WTC11 (cell line): ENCODE results near the gene CAMTA1. TPM values are rescaled to one million over a fixed set of nuclear protein-coding genes. Genes with fewer than 3 reads are reported as not detected.

ENCODE experiments used
- ATAC-seq: fragments of 200-7000 bp; cut with Tn5 transposase; 2 replicates; pipeline ENCODE4 v1.10.0; 2021; ENCODE audit warnings: mild to moderate bottlenecking, moderate library complexity
- CTCF ChIA-PET: fragments of 300-600 bp; sonication (Branson Sonifier 250); formaldehyde crosslinking; loops from one replicate; lab custom pipeline; 2021; ENCODE audit warnings: antibody characterized with exemption; lab: Charles Lee
- POLR2A ChIA-PET: fragments of 350-600 bp; sonication (Branson Sonifier 250); formaldehyde crosslinking; loops from one replicate; lab custom pipeline; 2021; ENCODE audit warnings: antibody characterized with exemption; lab: Charles Lee
- DNase-seq: peaks from one replicate; pipeline ENCODE4 v3.0.0; 2021; ENCODE audit warnings: low spot score
- H3K27ac Mint-ChIP-seq: 2 replicates; pipeline ENCODE4 v1.8.0; 2021; ENCODE audit warnings: mixed read lengths
- H3K27me3 Mint-ChIP-seq: 2 replicates; pipeline ENCODE4 v1.8.0; 2021; ENCODE audit warnings: low read depth, mild to moderate bottlenecking, moderate library complexity, mixed read lengths
- H3K36me3 Mint-ChIP-seq: 2 replicates; pipeline ENCODE4 v1.8.0; 2021; ENCODE audit warnings: mixed read lengths
- H3K4me1 Mint-ChIP-seq: 2 replicates; pipeline ENCODE4 v1.8.0; 2022; ENCODE audit warnings: mixed read lengths
- H3K4me3 Mint-ChIP-seq: 2 replicates; pipeline ENCODE4 v1.8.0; 2021; ENCODE audit warnings: mild to moderate bottlenecking, moderate library complexity, mixed read lengths
- H3K9me3 Mint-ChIP-seq: 2 replicates; pipeline ENCODE4 v1.8.0; 2021; ENCODE audit warnings: mixed read lengths
- AFF4 ChIP-seq: sonication (generic); formaldehyde crosslinking; IDR thresholded peaks from 2 replicates; pipeline ENCODE4 v1.8.1; 2023; ENCODE audit warnings: mild to moderate bottlenecking, missing genetic modification reagents, borderline replicate concordance
- ATF1 ChIP-seq: sonication (generic); formaldehyde crosslinking; IDR thresholded peaks from 2 replicates; pipeline ENCODE4 v1.8.1; 2023; ENCODE audit warnings: mild to moderate bottlenecking, moderate library complexity, missing genetic modification reagents
- ATF2 ChIP-seq: sonication (generic); formaldehyde crosslinking; IDR thresholded peaks from 2 replicates; pipeline ENCODE4 v1.8.1; 2022; ENCODE audit warnings: low read depth, missing genetic modification reagents, borderline replicate concordance
- CTCF ChIP-seq: fragments of 200-600 bp; IDR thresholded peaks from 2 replicates; pipeline ENCODE4 v1.8.0; 2022; ENCODE audit warnings: antibody characterized with exemption
- FOXJ3 ChIP-seq: sonication (generic); formaldehyde crosslinking; IDR thresholded peaks from 2 replicates; pipeline ENCODE4 v1.9.0; 2021; ENCODE audit warnings: missing genetic modification reagents, mild to moderate bottlenecking, borderline replicate concordance
- GRHL2 ChIP-seq: fragments of 250-450 bp; sonication (Bioruptor Pico); IDR thresholded peaks from 2 replicates; pipeline ENCODE4 v1.8.0; 2022; ENCODE audit warnings: mild to moderate bottlenecking, moderate library complexity; ENCODE audit not compliant: insufficient replicate concordance, severe bottlenecking
- IRF1 ChIP-seq: sonication (generic); formaldehyde crosslinking; IDR thresholded peaks from 2 replicates; pipeline ENCODE4 v1.8.0; 2023; ENCODE audit warnings: missing genetic modification reagents
- JUN ChIP-seq: sonication (generic); formaldehyde crosslinking; IDR thresholded peaks from 2 replicates; pipeline ENCODE4 v1.8.0; 2023; ENCODE audit warnings: mild to moderate bottlenecking, missing genetic modification reagents
- MYBL2 ChIP-seq: sonication (generic); formaldehyde crosslinking; IDR thresholded peaks from 2 replicates; pipeline ENCODE4 v1.8.1; 2023; ENCODE audit warnings: mild to moderate bottlenecking, moderate library complexity, missing genetic modification reagents
- NR2C2 ChIP-seq: sonication (generic); formaldehyde crosslinking; IDR thresholded peaks from 2 replicates; pipeline ENCODE4 v1.8.0; 2022; ENCODE audit warnings: mild to moderate bottlenecking, missing genetic modification reagents
- PRDM15 ChIP-seq: sonication (generic); formaldehyde crosslinking; IDR thresholded peaks from 2 replicates; pipeline ENCODE4 v1.8.0; 2022; ENCODE audit warnings: missing genetic modification reagents
- RORB ChIP-seq: fragments of 250-450 bp; sonication (Bioruptor Pico); IDR thresholded peaks from 2 replicates; pipeline ENCODE4 v1.9.0; 2021; ENCODE audit warnings: mild to moderate bottlenecking
- USF2 ChIP-seq: sonication (generic); formaldehyde crosslinking; IDR thresholded peaks from 2 replicates; pipeline ENCODE4 v1.8.1; 2023; ENCODE audit warnings: mild to moderate bottlenecking, missing genetic modification reagents, moderate library complexity
- ZBTB21 ChIP-seq: sonication (generic); formaldehyde crosslinking; IDR thresholded peaks from 2 replicates; pipeline ENCODE4 v1.8.1; 2023; ENCODE audit warnings: mild to moderate bottlenecking, missing genetic modification reagents, borderline replicate concordance
- ZNF121 ChIP-seq: sonication (generic); formaldehyde crosslinking; IDR thresholded peaks from 2 replicates; pipeline ENCODE4 v1.8.0; 2023; ENCODE audit warnings: missing genetic modification reagents
- ZNF138 ChIP-seq: sonication (generic); formaldehyde crosslinking; conservative IDR thresholded peaks from 2 replicates; pipeline ENCODE4 v1.8.1; 2022; ENCODE audit warnings: mild to moderate bottlenecking, moderate library complexity, missing genetic modification reagents
- ZNF396 ChIP-seq: fragments of 250-450 bp; sonication (Bioruptor Pico); IDR thresholded peaks from 2 replicates; pipeline ENCODE4 v1.8.0; 2021; ENCODE audit warnings: mild to moderate bottlenecking, moderate library complexity, borderline replicate concordance
- ZNF512 ChIP-seq: sonication (generic); formaldehyde crosslinking; IDR thresholded peaks from 2 replicates; pipeline ENCODE4 v1.8.1; 2022; ENCODE audit warnings: missing genetic modification reagents, borderline replicate concordance
- total RNA-seq: library from RNA; stranded (reverse); gene quantifications from 3 replicates; pipeline ENCODE4 v1.2.3, GENCODE V29; 2021

Gene CAMTA1
- total RNA-seq, 1 experiment from 2014 or later, result 86.4 TPM

- POLR2A ChIA-PET, result no interaction called here
- ATAC-seq, result peak; percentile 87
- CTCF ChIA-PET, result interaction anchor here (1.8 kb wide), 1 partner anchor 107 kb away, joined by 6 read pairs; no protein-coding TSS in a partner anchor
- no peak overlapping the region for H3K4me3 Mint-ChIP-seq
- TF ChIP-seq ZNF138 (CRISPR knock-in tag) (no peak), JUN (CRISPR knock-in tag) (no peak), MYBL2 (CRISPR knock-in tag) (no peak), ZBTB21 (no peak), ZNF121 (CRISPR knock-in tag) (no peak), CTCF (no peak), NR2C2 (CRISPR knock-in tag) (no peak), ZNF396 (CRISPR knock-in tag) (no peak), ATF2 (CRISPR knock-in tag) (no peak), FOXJ3 (CRISPR knock-in tag) (no peak), RORB (no peak)
- peak; percentile 65 for DNase-seq
- peaks cover 14% of the 10 kb centered on the region for H3K4me1 Mint-ChIP-seq
- H3K9me3 Mint-ChIP-seq, result peaks cover 25% of the 10 kb centered on the region
- H3K27ac Mint-ChIP-seq, result peak overlapping the region; percentile 20; the same call in 1 of the 2 replicates
- H3K36me3 Mint-ChIP-seq, result peaks cover 7% of the 10 kb centered on the region
- H3K27me3 Mint-ChIP-seq, result no peaks in the 10 kb centered on the region
These were observed 392.3 kb downstream of the CAMTA1 start for GRCh38 chr1:7177438-7178146.

- ATAC-seq (no peak; the same call in 1 of the 2 replicates), DNase-seq (no peak)
- Mint-ChIP-seq H3K4me3 (no peak overlapping the region), H3K27me3 (no peaks in the 10 kb centered on the region), H3K36me3 (peaks cover 7% of the 10 kb centered on the region), H3K9me3 (peaks cover 25% of the 10 kb centered on the region), H3K4me1 (peaks cover 14% of the 10 kb centered on the region), H3K27ac (no peak overlapping the region)
- ChIA-PET POLR2A (interaction anchor here (0.7 kb wide), 1 partner anchor 23 kb away, joined by 3 read pairs; no protein-coding TSS in a partner anchor), CTCF (interaction anchor here (0.9 to 1.8 kb wide), 2 partner anchors 108 to 308 kb away, joined by 3 to 6 read pairs; no protein-coding TSS in a partner anchor)
- TF ChIP-seq PRDM15 (CRISPR knock-in tag) (no peak), USF2 (CRISPR knock-in tag) (no peak), AFF4 (CRISPR knock-in tag) (no peak), JUN (CRISPR knock-in tag) (no peak), IRF1 (CRISPR knock-in tag) (no peak), GRHL2 (CRISPR knock-in tag) (no peak), ATF1 (CRISPR knock-in tag) (no peak), ZNF512 (CRISPR knock-in tag) (no peak)
These were observed 393.1 kb downstream of the CAMTA1 start for GRCh38 chr1:7178336-7178735.
